SK-N-SH (cell line): ENCODE results near the gene PPP1R12B.
"Not testable (repeated sequence)": the region's sequence is repeated elsewhere in the genome, so short reads cannot be mapped to it uniquely, and the experiment has no call there.

ENCODE experiments used
- CHD2 ChIP-seq: fragments of 150-350 bp; IDR thresholded peaks from 2 replicates; pipeline ENCODE4 v1.6.1; 2018; ENCODE audit warnings: low read length; ENCODE audit not compliant: partially characterized antibody
- EP300 ChIP-seq, 2 experiments: IDR thresholded peaks; 2 replicates each; pipeline versions ENCODE4 v1.4.0 to v1.6.1; 2012; ENCODE audit warnings: borderline replicate concordance in 1 of 2, low read depth in 1 of 2, low read length in 1 of 2
- EZH2phosphoT487 ChIP-seq: fragments of 200-600 bp; sonication (generic); IDR thresholded peaks from 2 replicates; pipeline ENCODE4 v1.6.1; 2017; ENCODE audit warnings: low read depth, mixed run types, mild to moderate bottlenecking, antibody characterized with exemption, moderate library complexity, borderline replicate concordance
- FOXM1 ChIP-seq: IDR thresholded peaks from 2 replicates; pipeline ENCODE4 v1.4.0; 2012; ENCODE audit warnings: low read depth, mild to moderate bottlenecking
- SIN3A ChIP-seq: IDR thresholded peaks from 2 replicates; pipeline ENCODE4 v1.6.1; 2012; ENCODE audit warnings: low read depth, mild to moderate bottlenecking, low read length, moderate library complexity, borderline replicate concordance
- TAF1 ChIP-seq: IDR thresholded peaks from 2 replicates; pipeline ENCODE4 v1.6.1; 2012; ENCODE audit warnings: low read depth, mild to moderate bottlenecking, low read length, moderate library complexity, borderline replicate concordance
- YY1 ChIP-seq: IDR thresholded peaks from 2 replicates; pipeline ENCODE4 v1.4.0; 2012; ENCODE audit warnings: low read depth, mild to moderate bottlenecking
- TF ChIP-seq, protein P1 (sequence below): fragments of 200-600 bp; sonication (generic); IDR thresholded peaks from 2 replicates; pipeline ENCODE4 v1.6.1; 2017; ENCODE audit warnings: antibody characterized with exemption, mild to moderate bottlenecking, moderate library complexity
- TF ChIP-seq, protein P2 (sequence below): IDR thresholded peaks from 2 replicates; pipeline ENCODE4 v1.6.1; 2012; ENCODE audit warnings: mild to moderate bottlenecking, low read depth, low read length, moderate library complexity
- TF ChIP-seq, protein P3 (sequence below): IDR thresholded peaks from 2 replicates; pipeline ENCODE4 v1.4.0; 2012; ENCODE audit warnings: low read depth
- TF ChIP-seq, protein P4 (sequence below): fragments of 150-350 bp; IDR thresholded peaks from 2 replicates; pipeline ENCODE4 v1.6.1; 2016; ENCODE audit warnings: mild to moderate bottlenecking, low read depth, low read length

GRCh38 chr1:202466339-202466738 is 117.8 kb downstream of the PPP1R12B start:
- TF ChIP-seq, protein P1, sequence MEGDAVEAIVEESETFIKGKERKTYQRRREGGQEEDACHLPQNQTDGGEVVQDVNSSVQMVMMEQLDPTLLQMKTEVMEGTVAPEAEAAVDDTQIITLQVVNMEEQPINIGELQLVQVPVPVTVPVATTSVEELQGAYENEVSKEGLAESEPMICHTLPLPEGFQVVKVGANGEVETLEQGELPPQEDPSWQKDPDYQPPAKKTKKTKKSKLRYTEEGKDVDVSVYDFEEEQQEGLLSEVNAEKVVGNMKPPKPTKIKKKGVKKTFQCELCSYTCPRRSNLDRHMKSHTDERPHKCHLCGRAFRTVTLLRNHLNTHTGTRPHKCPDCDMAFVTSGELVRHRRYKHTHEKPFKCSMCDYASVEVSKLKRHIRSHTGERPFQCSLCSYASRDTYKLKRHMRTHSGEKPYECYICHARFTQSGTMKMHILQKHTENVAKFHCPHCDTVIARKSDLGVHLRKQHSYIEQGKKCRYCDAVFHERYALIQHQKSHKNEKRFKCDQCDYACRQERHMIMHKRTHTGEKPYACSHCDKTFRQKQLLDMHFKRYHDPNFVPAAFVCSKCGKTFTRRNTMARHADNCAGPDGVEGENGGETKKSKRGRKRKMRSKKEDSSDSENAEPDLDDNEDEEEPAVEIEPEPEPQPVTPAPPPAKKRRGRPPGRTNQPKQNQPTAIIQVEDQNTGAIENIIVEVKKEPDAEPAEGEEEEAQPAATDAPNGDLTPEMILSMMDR = not testable (repeated sequence)
- TF ChIP-seq, protein P2, sequence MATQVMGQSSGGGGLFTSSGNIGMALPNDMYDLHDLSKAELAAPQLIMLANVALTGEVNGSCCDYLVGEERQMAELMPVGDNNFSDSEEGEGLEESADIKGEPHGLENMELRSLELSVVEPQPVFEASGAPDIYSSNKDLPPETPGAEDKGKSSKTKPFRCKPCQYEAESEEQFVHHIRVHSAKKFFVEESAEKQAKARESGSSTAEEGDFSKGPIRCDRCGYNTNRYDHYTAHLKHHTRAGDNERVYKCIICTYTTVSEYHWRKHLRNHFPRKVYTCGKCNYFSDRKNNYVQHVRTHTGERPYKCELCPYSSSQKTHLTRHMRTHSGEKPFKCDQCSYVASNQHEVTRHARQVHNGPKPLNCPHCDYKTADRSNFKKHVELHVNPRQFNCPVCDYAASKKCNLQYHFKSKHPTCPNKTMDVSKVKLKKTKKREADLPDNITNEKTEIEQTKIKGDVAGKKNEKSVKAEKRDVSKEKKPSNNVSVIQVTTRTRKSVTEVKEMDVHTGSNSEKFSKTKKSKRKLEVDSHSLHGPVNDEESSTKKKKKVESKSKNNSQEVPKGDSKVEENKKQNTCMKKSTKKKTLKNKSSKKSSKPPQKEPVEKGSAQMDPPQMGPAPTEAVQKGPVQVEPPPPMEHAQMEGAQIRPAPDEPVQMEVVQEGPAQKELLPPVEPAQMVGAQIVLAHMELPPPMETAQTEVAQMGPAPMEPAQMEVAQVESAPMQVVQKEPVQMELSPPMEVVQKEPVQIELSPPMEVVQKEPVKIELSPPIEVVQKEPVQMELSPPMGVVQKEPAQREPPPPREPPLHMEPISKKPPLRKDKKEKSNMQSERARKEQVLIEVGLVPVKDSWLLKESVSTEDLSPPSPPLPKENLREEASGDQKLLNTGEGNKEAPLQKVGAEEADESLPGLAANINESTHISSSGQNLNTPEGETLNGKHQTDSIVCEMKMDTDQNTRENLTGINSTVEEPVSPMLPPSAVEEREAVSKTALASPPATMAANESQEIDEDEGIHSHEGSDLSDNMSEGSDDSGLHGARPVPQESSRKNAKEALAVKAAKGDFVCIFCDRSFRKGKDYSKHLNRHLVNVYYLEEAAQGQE = not testable (repeated sequence)
- not testable (repeated sequence) for TF ChIP-seq TAF1; YY1; SIN3A; FOXM1; CHD2; EP300 (IDR thresholded peaks at IDR 0.05; ENCODE audit: borderline replicate concordance in 1 of 2, low read depth in 1 of 2, low read length in 1 of 2); EZH2phosphoT487
- TF ChIP-seq, protein P3, sequence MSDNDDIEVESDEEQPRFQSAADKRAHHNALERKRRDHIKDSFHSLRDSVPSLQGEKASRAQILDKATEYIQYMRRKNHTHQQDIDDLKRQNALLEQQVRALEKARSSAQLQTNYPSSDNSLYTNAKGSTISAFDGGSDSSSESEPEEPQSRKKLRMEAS = not testable (repeated sequence)
- TF ChIP-seq, protein P4, sequence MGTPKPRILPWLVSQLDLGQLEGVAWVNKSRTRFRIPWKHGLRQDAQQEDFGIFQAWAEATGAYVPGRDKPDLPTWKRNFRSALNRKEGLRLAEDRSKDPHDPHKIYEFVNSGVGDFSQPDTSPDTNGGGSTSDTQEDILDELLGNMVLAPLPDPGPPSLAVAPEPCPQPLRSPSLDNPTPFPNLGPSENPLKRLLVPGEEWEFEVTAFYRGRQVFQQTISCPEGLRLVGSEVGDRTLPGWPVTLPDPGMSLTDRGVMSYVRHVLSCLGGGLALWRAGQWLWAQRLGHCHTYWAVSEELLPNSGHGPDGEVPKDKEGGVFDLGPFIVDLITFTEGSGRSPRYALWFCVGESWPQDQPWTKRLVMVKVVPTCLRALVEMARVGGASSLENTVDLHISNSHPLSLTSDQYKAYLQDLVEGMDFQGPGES = not testable (repeated sequence)
